ENCODE measurements around the gene MCF2L.

MCF2L gene

GRCh38 chr13:113148407-113148806 is 179.4 kb downstream of the MCF2L start:
- no peak for TF ChIP-seq CTCF (IDR thresholded peaks at IDR 0.05; ENCODE audit: low read length)
- no peak for TF ChIP-seq EZH2 (optimal IDR thresholded peaks at IDR 0.05; ENCODE audit: low read depth, low read length)
- TF ChIP-seq EZH2phosphoT487 (IDR thresholded peaks at IDR 0.05; ENCODE audit: low read length), result no peak
- no peak overlapping the region for H2AFZ ChIP-seq (ENCODE audit: low read length)

GRCh38 chr13:113148940-113149503 is 180.0 kb downstream of the MCF2L start:
- peaks cover 12% of the 10 kb centered on the region for H3K4me1 ChIP-seq (ENCODE audit: low read length)
- no peak for DNase-seq
- H4K20me1 ChIP-seq (ENCODE audit: insufficient read depth, low read length), result no peaks in the 10 kb centered on the region
- no peak overlapping the region for H3K4me3 ChIP-seq (ENCODE audit: low read length)
- H3K36me3 ChIP-seq (replicated peaks; ENCODE audit: insufficient read depth, low read length), result no peaks in the 10 kb centered on the region
- no peak for TF ChIP-seq EZH2 (optimal IDR thresholded peaks at IDR 0.05; ENCODE audit: low read depth, low read length)
- no peak for TF ChIP-seq EZH2phosphoT487 (IDR thresholded peaks at IDR 0.05; ENCODE audit: low read length)
- no peak overlapping the region for H3K9ac ChIP-seq (ENCODE audit: low read length)
- H3K27me3 ChIP-seq (replicated peaks; ENCODE audit: insufficient read depth, low read length), result peaks cover 66% of the 10 kb centered on the region
- H3K4me2 ChIP-seq (ENCODE audit: low read depth, low read length), result no peak overlapping the region
- no peak overlapping the region for H2AFZ ChIP-seq (ENCODE audit: low read length)
- no peak overlapping the region for H3K27ac ChIP-seq (ENCODE audit: low read length)
- no peaks in the 10 kb centered on the region for H3K9me2 ChIP-seq (replicated peaks; ENCODE audit: insufficient read depth, low read length)
- H3F3A ChIP-seq (ENCODE audit: insufficient read depth, low read length), result peaks cover 4% of the 10 kb centered on the region; the same call in 1 of the 2 replicates
- no peaks in the 10 kb centered on the region for H3K79me2 ChIP-seq (ENCODE audit: low read length)
- H3K9me3 ChIP-seq (replicated peaks; ENCODE audit: insufficient read depth, low read length), result no peaks in the 10 kb centered on the region

More at GRCh38 chr13:113148407-113148806, 179.4 kb downstream of the MCF2L start:
- no peak overlapping the region for H3K4me2 ChIP-seq (ENCODE audit: low read depth, low read length)
- H3K4me1 ChIP-seq (ENCODE audit: low read length), result peaks cover 12% of the 10 kb centered on the region
- H3K9ac ChIP-seq (ENCODE audit: low read length), result no peak overlapping the region
- DNase-seq, result no peak
- peaks cover under 1% of the 10 kb centered on the region; the same call in 1 of the 2 replicates for H3F3A ChIP-seq (ENCODE audit: insufficient read depth, low read length)
- no peaks in the 10 kb centered on the region for H4K20me1 ChIP-seq (ENCODE audit: insufficient read depth, low read length)
- no peaks in the 10 kb centered on the region for H3K9me2 ChIP-seq (replicated peaks; ENCODE audit: insufficient read depth, low read length)
- H3K27ac ChIP-seq (ENCODE audit: low read length), result no peak overlapping the region
- no peaks in the 10 kb centered on the region for H3K9me3 ChIP-seq (replicated peaks; ENCODE audit: insufficient read depth, low read length)
- peaks cover 71% of the 10 kb centered on the region for H3K27me3 ChIP-seq (replicated peaks; ENCODE audit: insufficient read depth, low read length)
- H3K79me2 ChIP-seq (ENCODE audit: low read length), result no peaks in the 10 kb centered on the region
- H3K36me3 ChIP-seq (replicated peaks; ENCODE audit: insufficient read depth, low read length), result no peaks in the 10 kb centered on the region
- H3K4me3 ChIP-seq (ENCODE audit: low read length), result no peak overlapping the region
